GM19193 (cell line): ENCODE data around the gene COA3.

ENCODE experiments used
- POLR2A ChIP-seq: IDR thresholded peaks from 4 replicates; pipeline ENCODE4 v1.6.1; 2011; ENCODE audit not compliant: insufficient read depth, insufficient read length; ENCODE audit errors: extremely low read depth

COA3 gene

GRCh38 chr17:42779304-42779935 lies 19.1 kb downstream of the COA3 start:
- no peak for TF ChIP-seq POLR2A

- no peak for TF ChIP-seq POLR2A
Measured at GRCh38 chr17:42778570-42778969, 19.9 kb downstream of the COA3 start.

DNA sequence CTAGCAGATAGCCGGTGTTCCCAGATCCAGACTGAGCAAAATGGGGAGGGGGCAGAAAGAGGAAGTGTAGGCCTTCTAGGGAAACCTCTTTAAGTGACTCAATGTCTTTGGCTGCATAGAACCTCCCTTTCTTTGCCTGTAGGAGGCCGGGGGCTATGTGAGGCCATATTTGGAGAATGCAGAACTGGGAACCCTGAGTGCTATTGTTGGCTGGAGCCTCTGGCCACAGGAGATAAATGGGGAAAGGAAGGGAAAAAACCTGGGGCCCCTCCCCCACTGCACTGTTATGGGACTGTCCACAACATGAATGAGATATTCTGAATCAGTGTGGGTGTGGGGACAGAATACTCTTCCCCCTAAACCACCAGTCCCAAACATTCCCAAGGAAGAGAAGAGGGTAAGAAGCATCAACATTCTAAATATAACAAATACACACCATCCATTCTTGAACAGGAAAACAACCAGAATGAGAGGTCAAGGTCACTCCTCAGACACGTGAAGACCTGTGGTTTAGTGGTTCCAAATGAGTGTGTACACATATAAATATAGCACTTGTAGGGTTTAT lies 22.9 kb downstream of the COA3 start:
- no peak for TF ChIP-seq POLR2A

GRCh38 chr17:42774066-42774745 lies 24.3 kb downstream of the COA3 start:
- no peak for TF ChIP-seq POLR2A

DNA sequence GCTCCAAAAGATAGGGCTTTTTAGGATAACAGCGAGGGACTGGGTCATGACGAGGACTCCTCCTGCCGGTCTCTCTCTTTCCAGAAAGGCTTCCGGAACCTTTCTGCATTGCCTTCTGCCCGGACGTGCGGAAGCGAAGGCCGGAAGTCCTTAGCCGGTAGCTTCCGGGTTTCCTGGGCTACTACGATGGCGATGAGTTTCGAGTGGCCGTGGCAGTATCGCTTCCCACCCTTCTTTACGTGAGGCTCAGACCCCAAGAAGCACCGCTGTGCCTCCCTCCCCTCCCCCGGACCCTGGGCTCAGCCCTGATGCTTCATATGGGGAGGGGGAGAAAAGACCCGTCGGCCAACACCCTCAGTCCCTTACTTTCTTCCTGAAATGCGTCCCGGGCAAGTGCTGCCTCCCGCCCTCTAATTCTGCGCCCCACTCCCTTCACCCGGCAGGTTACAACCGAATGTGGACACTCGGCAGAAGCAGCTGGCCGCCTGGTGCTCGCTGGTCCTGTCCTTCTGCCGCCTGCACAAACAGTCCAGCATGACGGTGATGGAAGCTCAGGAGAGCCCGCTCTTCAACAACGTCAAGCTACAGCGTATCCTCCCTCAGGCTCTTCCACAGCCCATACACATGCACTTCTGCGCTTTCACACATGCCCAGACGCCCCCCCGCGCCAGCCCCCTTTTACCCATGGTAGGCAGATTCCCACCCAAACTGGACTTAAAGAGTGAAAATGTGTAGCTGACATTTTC lies 25.0 kb downstream of the COA3 start, which contains the start of gene VPS25:
VPS25 (plus strand) TSS at position 160 of the 746 bp plus-strand sequence; CDS start at position 187, 27 bp downstream.
- peak; percentile 96 for TF ChIP-seq POLR2A

DNA sequence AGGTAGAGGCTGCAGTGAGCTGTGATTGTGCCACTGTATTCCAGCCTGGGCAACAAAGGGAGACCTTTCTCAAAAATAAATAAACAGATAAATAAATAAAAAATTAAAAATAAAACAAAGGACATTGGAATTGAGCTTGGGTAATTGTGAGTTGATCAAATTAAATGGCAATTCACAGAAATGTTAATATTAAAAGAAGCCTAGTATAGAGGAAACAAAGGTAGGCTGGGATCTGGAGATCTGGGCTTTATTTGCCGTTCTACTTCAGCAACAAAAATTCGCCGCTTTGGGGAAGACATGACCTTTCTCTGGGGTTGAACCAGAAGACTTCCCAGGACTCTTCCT lies 25.6 kb downstream of the COA3 start:
- no peak for TF ChIP-seq POLR2A

GRCh38 chr17:42767512-42767911 lies 31.0 kb downstream of the COA3 start:
- no peak for TF ChIP-seq POLR2A

DNA sequence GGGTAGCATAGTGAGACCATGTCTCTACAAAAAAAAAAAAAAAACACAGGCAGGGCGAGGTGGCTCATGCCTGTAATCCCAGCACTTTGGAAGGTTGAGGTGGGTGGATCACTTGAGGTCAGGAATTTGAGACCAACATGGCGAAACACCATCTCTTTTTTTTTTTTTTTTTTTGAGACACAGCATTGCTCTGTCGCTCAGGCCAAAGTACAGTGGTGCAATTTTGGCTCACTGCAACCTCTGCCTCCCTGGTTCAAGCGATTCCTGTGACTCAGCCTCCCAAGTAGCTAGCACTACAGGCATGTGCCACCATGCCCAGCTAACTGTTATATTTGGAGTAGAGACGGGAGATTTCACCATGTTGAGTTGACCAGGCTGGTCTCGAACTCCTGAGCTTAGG lies 32.4 kb downstream of the COA3 start:
- no peak for TF ChIP-seq POLR2A

DNA sequence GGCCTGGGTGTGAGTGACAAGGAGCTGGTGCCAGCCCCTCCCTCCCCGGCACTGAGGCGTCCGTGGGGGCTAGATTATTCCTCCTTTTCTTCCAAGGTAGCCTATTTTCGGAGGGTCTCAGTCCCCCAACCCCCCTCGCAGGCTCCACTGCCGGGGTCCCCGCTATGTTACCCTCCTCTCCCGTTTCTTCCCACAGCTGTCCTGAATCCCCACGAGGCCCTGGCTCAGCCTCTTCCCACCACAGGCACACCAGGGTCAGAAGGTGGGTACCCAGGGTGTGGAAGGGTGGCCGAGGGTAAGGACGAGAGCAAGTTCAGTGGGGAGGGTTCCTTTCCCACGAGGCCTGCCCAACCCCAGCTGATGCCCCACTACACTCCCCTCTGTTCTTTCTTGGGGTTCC lies 36.9 kb downstream of the COA3 start:
- TF ChIP-seq POLR2A, result no peak

DNA sequence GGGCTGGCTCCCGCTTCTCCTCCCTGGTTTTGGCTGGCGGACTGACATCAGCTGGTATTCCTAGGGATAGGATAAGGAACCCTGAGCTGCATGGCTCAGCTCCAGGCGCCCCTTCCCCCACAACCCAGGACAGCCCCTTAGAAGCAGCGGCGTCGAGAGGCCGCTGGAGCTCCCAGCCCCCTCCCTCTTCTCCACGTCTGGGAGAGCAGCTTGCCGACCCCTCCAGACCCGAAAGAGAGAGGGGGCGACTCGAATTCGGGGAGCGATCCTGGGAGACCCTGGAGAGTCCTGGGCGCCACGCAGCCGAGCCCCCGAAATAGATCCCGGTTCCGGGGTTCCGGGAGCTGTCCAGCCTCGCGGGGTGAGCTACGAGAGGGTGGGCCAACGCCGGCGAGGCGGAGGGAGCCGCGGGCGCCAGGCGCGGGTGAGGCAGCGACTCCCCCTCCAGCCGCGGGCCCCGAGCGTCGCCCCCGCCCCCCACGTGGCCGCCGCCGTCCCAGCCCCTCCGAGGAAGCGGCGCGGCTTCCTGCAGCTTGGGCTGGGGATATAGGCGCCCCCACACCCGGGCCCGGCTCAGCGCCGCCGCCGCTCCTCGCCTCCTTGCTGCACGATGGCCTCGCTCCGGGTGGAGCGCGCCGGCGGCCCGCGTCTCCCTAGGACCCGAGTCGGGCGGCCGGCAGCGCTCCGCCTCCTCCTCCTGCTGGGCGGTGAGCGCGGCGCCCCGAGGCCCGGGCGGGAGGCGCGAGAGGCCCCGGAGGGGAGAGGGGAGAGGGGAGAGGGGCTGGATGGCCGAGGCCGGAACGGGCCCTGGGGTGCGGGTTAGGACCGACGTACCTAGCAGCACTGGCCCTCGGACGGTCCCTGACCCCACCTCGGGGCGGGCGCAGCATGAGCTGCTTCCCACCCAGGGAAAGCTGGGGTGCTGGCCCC lies 37.6 kb downstream of the COA3 start, which contains the start of gene RAMP2:
RAMP2 (plus strand) TSS at position 576 of the 930 bp plus-strand sequence; CDS start at position 611, 35 bp downstream.
- TF ChIP-seq POLR2A, result no peak

DNA sequence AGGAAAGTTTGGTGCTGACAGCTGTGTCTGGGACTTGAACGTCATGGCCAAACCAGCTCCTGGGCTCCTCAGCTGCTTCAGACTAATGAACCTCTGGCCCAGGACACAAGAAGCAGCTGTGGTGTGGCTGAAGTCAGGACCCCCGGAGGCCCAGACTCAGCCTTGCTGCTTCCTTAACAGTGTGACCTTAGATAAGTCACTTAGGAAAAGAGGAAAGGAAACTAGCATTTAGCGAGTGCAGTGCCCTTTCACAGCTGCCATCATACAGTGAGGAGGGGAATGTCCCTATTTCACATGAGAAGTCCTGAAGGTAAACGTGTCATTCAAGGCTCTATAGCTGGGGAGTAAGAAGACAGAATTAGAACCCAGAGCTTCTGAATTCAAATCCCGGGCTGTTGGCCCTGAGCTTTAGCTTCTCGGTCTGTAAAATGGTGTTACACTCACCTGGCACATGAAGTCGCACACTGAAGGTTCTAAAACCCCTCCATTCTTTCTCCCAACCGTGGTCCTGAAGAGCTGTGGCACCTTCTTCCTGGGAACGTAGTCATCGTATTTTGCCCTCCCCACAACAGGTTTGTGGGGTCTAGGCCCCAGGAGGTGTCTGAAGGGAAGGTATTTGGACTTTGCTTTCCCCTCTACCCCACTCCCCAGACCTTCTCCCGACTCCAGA lies 38.4 kb downstream of the COA3 start:
- no peak for TF ChIP-seq POLR2A

- TF ChIP-seq POLR2A, result no peak
Measured at GRCh38 chr17:42754782-42755181, 43.7 kb downstream of the COA3 start.

- TF ChIP-seq POLR2A, result no peak
Measured at GRCh38 chr17:42751628-42752027, 46.9 kb downstream of the COA3 start.
